MM.1S (cell line): ENCODE data around the gene KRT73.

Experiments used
- DNase-seq: peaks from one replicate; pipeline ENCODE4 v3.0.0-alpha.2; 2015
- H2AFZ ChIP-seq: fragments of 300-600 bp; sonication (generic); 2 replicates; pipeline ENCODE4 v1.6.0; 2016; ENCODE audit warnings: antibody characterized with exemption, low read length
- H3F3A ChIP-seq: fragments of 300-600 bp; sonication (generic); 2 replicates; pipeline ENCODE4 v1.6.1; 2016; ENCODE audit warnings: mild to moderate bottlenecking, antibody characterized with exemption, low read length, moderate library complexity, mixed read lengths; ENCODE audit not compliant: insufficient read depth
- H3K27ac ChIP-seq: fragments of 300-600 bp; sonication (generic); 2 replicates; pipeline ENCODE4 v1.5.1; 2016; ENCODE audit warnings: mild to moderate bottlenecking, low read length
- H3K27me3 ChIP-seq: fragments of 300-600 bp; sonication (generic); replicated peaks from 2 replicates; pipeline ENCODE4 v1.6.0; 2016; ENCODE audit warnings: low read length; ENCODE audit not compliant: insufficient read depth
- H3K36me3 ChIP-seq: fragments of 300-600 bp; sonication (generic); replicated peaks from 2 replicates; pipeline ENCODE4 v1.6.1; 2016; ENCODE audit warnings: mild to moderate bottlenecking, low read length, mixed read lengths; ENCODE audit not compliant: insufficient read depth
- H3K4me1 ChIP-seq: fragments of 300-600 bp; sonication (generic); 2 replicates; pipeline ENCODE4 v1.6.1; 2016; ENCODE audit warnings: low read length, mixed read lengths
- H3K4me2 ChIP-seq: fragments of 300-600 bp; sonication (generic); 2 replicates; pipeline ENCODE4 v1.6.0; 2016; ENCODE audit warnings: low read depth, low read length
- H3K4me3 ChIP-seq: fragments of 300-600 bp; sonication (generic); 2 replicates; pipeline ENCODE4 v1.5.1; 2016; ENCODE audit warnings: low read length, mixed read lengths
- H3K79me2 ChIP-seq: fragments of 300-600 bp; sonication (generic); 2 replicates; pipeline ENCODE4 v1.6.1; 2016; ENCODE audit warnings: mixed run types, low read length, mixed read lengths
- H3K9ac ChIP-seq: fragments of 300-600 bp; sonication (generic); 2 replicates; pipeline ENCODE4 v1.6.1; 2016; ENCODE audit warnings: low read length, mixed read lengths
- H3K9me2 ChIP-seq: fragments of 300-600 bp; sonication (generic); replicated peaks from 2 replicates; pipeline ENCODE4 v1.6.1; 2016; ENCODE audit warnings: mild to moderate bottlenecking, low read length, mixed read lengths; ENCODE audit not compliant: insufficient read depth
- H3K9me3 ChIP-seq: fragments of 300-600 bp; sonication (generic); replicated peaks from 2 replicates; pipeline ENCODE4 v1.6.1; 2016; ENCODE audit warnings: mild to moderate bottlenecking, low read length, mixed read lengths; ENCODE audit not compliant: insufficient read depth
- H4K20me1 ChIP-seq: fragments of 300-600 bp; sonication (generic); 2 replicates; pipeline ENCODE4 v1.6.1; 2016; ENCODE audit warnings: mild to moderate bottlenecking, low read length, moderate library complexity, mixed read lengths; ENCODE audit not compliant: insufficient read depth
- CTCF ChIP-seq: fragments of 300-600 bp; sonication (generic); IDR thresholded peaks from 2 replicates; pipeline ENCODE4 v1.5.1; 2016; ENCODE audit warnings: antibody characterized with exemption, low read length, mixed read lengths
- EZH2 ChIP-seq: fragments of 300-600 bp; sonication (generic); optimal IDR thresholded peaks from 2 replicates; pipeline ENCODE3; 2017; ENCODE audit warnings: low read depth, mild to moderate bottlenecking, antibody characterized with exemption, low read length, mixed read lengths
- EZH2phosphoT487 ChIP-seq: fragments of 300-600 bp; sonication (generic); IDR thresholded peaks from 2 replicates; pipeline ENCODE4 v1.6.1; 2018; ENCODE audit warnings: antibody characterized with exemption, low read length

Gene KRT73

GRCh38 chr12:52633383-52633782 lies 15.0 kb upstream of the KRT73 start:
- Histone ChIP-seq H3K9ac (no peak overlapping the region), H4K20me1 (no peaks in the 10 kb centered on the region), H3K4me3 (no peak overlapping the region), H3K9me2 (no peaks in the 10 kb centered on the region), H3F3A (no peaks in the 10 kb centered on the region), H3K4me2 (no peak overlapping the region), H3K4me1 (no peaks in the 10 kb centered on the region), H3K79me2 (no peaks in the 10 kb centered on the region), H2AFZ (no peak overlapping the region), H3K9me3 (no peaks in the 10 kb centered on the region), H3K27ac (no peak overlapping the region), H3K36me3 (no peaks in the 10 kb centered on the region), H3K27me3 (0 out of 2 replicates have a peak, but pooled peaks cover 8% of the 10 kb centered on the region)
- TF ChIP-seq CTCF (no peak), EZH2 (no peak)
- DNase-seq = peak; percentile 48

DNA sequence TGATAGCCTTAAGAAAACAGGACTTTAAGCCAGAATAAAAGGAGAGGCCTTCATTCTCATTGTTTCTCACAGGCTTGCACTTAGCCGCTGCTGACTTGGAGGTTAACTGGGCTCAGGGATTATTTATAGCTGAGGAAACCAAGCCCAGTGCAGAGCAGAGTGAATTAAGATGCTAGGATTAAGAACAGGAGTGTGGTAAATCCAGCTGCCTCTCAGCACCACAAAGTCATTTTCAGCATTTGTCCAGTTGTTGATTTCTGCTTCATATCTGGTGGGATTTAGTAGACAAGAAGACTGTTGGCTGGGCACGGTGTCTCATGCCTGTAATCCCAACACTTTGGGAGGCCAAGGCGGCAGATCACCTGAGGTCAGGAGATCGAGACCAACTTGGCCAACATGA lies 14.3 kb upstream of the KRT73 start:
- no peak overlapping the region for H3K27ac ChIP-seq
- no peaks in the 10 kb centered on the region for H3K79me2 ChIP-seq
- TF ChIP-seq EZH2 = no peak
- TF ChIP-seq CTCF = no peak
- TF ChIP-seq EZH2phosphoT487 = no peak
- no peaks in the 10 kb centered on the region for H3K36me3 ChIP-seq
- H3K4me2 ChIP-seq = no peak overlapping the region
- no peaks in the 10 kb centered on the region for H4K20me1 ChIP-seq
- no peak overlapping the region for H3K9ac ChIP-seq
- no peaks in the 10 kb centered on the region for H3K9me3 ChIP-seq
- DNase-seq = no peak
- no peaks in the 10 kb centered on the region for H3F3A ChIP-seq
- H3K9me2 ChIP-seq = no peaks in the 10 kb centered on the region
- no peak overlapping the region for H2AFZ ChIP-seq
- H3K4me3 ChIP-seq = no peak overlapping the region
- H3K4me1 ChIP-seq = no peaks in the 10 kb centered on the region
- 0 out of 2 replicates have a peak, but pooled peaks cover 8% of the 10 kb centered on the region for H3K27me3 ChIP-seq

DNA sequence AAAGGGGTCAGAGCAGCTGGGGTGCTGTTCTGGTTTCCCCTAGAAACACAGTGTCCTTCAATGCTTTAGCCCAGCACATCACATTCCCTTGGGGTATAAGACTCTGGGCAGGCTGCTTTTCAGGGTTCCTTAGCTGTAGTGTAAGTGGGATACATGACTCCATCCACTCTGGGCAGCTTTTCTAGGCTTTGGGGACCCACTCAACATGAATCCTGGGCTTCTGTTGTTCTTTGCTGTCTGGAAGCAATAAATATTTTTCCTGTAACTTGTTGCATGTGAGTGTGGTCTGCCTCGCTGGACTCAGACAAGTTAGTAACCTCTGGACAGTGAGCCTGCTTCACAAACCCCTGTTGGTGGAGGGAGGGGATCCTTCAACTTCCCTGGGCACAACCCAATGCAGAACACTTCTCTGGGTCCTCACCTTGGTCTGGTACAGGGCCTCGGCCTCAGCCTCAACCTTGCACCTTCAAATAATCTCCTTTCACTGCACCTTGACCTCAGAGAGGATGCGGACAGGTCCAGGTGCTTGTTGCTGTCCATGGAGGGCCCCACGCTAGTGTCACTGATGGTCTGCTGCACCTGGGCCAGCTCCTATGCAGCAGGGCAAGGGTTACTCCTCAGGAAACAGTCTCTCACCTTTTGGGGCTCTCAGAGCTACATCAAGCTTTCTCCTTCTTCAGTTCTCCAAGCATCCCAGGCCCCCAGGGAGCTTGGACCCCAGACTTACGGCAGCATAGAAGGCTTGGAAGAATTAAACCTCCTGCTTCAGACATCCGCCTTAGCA lies 13.5 kb upstream of the KRT73 start:
- no peak overlapping the region for H3K4me2 ChIP-seq
- TF ChIP-seq CTCF = no peak
- no peak for TF ChIP-seq EZH2
- no peak for TF ChIP-seq EZH2phosphoT487

More for the DNA sequence above, 13.5 kb upstream of the KRT73 start:
- Histone ChIP-seq H3K4me1 (no peaks in the 10 kb centered on the region), H3K9me3 (no peaks in the 10 kb centered on the region), H3K9me2 (no peaks in the 10 kb centered on the region), H3K36me3 (no peaks in the 10 kb centered on the region), H3K79me2 (no peaks in the 10 kb centered on the region), H3K9ac (no peak overlapping the region), H2AFZ (no peak overlapping the region), H3K27ac (no peak overlapping the region), H3K27me3 (0 out of 2 replicates have a peak, but pooled peaks cover 6% of the 10 kb centered on the region), H4K20me1 (no peaks in the 10 kb centered on the region), H3F3A (no peaks in the 10 kb centered on the region), H3K4me3 (no peak overlapping the region)
- DNase-seq = no peak
